DMS114 treated with DMSO at 0.1 percent for 48 hours (cell line): ENCODE measurements around the gene MIDN.
A peak's percentile ranks its signal among the peaks of the same experiment; 100 is the strongest.

Source experiments
- DNase-seq: peaks from one replicate; lab custom pipeline; 2025; ENCODE audit not compliant: unreplicated experiment; lab: John Stamatoyannopoulos, UW

The MIDN gene

GRCh38 chr19:1269065-1269477 lies 20.7 kb downstream of the MIDN start, which contains the start of gene CIRBP:
Gene CIRBP (plus strand): TSS chr19:1269332. CDS start chr19:1270934, 1,602 bp downstream.
- DNase-seq = peak; percentile 86

DNA sequence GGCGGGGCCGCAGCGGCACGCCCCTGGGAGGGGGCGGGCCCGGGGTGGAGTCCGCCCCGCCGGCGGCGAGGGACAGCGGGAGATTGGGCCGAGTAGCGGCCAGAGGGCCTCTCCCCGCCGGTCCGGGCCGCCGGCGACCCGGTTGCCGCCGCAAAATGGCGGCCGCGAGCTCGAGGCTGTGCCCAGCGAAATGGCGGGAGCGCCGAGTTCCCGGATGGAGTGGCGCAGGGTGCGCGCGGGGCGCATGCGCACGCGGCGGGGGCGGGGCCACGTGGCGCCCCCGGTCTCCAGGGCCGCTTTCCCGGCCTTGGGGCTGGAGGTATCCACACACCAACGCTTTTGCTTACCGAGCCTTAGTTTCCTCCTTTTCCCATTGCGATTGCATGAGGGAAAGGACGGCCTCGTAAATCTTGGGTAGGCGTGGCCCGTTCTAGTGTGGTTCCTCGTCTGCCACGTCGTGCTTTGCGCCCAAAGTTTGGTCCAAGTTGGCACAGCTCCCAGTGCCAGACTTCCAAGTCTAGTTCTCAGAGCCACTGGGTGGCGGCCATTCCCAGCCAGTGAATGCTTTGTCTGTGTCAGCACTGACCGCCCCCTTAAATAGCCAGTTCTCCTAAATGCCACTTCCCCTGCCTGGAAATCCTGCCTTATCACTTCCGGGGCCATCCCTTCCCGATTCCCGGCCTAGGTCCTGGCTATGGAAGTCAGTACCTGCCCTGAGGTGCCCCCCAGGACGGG lies 21.3 kb downstream of the MIDN start:
- DNase-seq = peak; percentile 30

DNA sequence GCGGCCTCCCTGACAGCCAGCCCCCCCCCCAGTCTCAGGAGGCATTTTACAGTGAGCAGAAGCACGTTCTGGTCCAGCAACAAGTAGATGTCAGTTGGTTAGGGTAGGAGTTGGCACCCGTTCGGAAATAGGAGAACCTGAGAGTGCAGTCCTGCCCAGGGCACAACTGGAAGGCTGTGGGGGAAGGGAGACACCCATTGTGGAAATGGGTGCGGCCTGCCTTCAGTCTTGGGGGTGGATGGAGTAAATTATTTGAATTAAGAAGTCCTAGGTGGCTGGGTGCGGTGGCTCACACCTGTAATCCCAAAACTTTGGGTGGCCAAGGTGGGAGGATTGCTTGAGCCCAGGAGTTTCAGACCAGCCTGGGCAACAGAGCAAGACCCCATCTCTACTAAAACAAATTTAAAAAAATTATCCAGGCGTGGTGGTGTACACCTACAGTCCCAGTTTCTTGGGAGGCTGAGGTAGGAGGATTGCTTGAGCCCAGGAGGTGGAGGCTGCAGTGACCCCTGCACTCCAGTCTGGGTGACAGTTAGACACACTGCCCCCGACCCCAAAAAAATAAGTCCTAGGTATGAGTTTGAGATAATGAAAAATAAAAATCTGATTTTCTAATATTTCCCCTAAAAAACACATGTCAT lies 21.9 kb downstream of the MIDN start:
- DNase-seq = no peak

GRCh38 chr19:1270854-1271527 lies 22.6 kb downstream of the MIDN start:
- no peak for DNase-seq

DNA sequence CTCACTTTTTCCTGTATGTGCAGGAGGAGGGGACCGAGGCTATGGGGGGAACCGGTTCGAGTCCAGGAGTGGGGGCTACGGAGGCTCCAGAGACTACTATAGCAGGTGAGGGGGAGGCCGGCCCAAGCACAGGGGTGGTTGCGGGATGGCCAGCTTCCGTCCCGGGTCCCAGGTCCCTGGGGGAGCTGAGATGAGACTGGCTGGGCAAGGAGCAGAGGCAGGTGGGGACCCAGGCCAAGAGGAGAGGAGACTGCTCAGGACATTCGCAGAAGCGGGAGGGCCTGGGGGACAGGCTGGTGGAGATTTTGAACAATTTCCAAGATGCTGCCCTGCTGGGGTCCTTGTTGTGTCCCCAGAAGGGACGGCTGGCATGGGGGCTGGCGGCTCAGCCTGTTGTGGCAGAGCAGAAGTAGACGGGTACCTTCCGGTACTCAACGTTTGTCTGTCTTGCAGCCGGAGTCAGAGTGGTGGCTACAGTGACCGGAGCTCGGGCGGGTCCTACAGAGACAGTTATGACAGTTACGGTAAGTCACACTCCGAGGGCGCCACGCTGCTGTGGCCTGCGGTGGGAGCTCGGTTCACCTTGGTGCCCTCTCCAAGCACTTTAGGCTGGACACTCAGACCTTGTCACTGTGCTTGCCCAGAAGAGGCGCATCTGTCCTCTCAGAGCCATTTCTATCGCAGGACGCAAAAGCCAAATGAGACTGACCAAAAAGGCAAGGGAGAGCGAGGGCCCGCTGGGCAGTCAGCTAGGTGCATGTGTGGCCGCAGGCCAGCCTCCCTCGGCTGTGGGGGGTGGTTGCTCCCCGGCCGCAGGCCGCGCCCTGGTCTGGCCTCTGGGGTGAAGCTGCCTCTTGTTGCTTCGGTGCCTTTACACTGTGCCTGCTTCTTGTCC lies 23.4 kb downstream of the MIDN start:
- DNase-seq = no peak

- no peak for DNase-seq
These were observed 24.3 kb downstream of the MIDN start for GRCh38 chr19:1272423-1273262.

- no peak for DNase-seq
These were observed 25.1 kb downstream of the MIDN start for GRCh38 chr19:1273263-1274041.

DNA sequence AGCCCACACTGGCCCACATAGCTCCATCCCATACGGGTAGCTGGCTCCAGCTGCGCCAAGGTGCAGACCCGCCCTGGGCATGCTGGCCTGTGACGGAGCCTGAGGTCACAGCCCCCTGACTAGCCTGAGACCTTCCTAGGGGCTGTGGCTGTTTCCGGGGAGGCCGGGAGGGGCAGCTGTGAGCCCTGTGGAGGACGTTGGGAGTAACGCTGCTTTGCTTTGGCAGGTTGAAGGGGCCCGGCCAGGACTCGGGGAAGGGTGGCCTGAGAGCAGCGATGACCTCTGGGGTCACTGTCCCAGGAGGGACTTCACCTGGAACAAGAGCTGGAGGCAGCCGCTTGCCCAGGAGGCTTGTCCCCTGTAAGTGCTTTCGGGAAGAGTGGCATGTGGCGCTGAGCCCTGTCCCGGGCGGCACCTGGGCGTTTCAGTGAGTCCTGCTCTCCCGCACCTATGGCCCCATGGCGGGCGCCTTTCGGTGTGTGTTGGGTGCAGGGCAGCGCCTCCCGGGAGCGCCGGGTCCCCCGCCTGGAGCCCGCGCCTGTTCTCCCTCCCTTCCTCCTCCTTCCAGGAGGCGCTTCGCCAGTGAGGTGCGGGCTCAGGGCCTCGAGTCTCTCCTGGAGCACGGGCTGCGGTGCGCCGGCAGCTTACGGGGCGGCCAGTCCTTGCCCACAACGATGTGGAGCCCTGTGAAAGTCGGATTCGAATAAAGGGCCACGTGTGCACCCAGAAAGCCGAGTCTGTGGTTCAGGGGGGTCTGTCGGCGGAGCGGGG lies 25.9 kb downstream of the MIDN start:
- DNase-seq = no peak

GRCh38 chr19:1274852-1275259 lies 26.5 kb downstream of the MIDN start:
- DNase-seq = no peak

DNA sequence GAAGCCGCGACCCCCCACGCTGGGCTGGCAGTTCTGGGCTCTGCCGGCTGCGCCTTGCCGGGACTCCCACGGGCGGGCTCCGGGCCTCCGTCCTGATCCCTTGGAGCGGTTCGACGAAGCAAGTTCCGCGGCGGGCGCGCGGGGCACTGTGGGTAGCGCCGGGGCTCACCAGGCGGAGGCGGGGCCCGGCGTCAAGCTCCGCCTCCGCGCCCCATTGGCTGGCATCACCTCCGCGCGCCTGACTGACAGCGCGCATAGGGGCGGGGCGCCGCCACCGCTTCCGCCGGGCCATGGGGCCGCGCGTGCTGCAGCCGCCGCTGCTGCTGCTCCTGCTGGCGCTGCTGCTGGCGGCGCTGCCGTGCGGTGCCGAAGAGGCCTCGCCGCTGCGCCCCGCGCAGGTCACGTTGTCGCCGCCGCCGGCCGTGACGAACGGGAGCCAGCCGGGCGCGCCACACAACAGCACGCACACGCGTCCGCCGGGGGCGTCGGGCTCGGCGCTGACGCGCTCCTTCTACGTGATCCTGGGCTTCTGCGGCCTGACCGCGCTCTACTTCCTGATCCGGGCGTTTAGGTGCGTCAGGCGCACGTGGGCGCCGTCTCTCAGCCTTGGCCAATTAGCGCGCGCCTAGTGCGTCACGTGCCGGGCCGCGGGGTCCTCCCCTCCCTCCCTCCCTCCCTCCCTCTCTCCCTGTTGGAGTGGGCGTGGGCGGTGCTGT lies 27.0 kb downstream of the MIDN start, which contains the start of gene FAM174C:
Gene FAM174C (plus strand): TSS at position 271 of the 716 bp plus-strand sequence. CDS start 20 bp downstream, at position 291.
- DNase-seq = peak; percentile 72

- DNase-seq = no peak
These were observed 27.7 kb downstream of the MIDN start for GRCh38 chr19:1275976-1276627.

DNA sequence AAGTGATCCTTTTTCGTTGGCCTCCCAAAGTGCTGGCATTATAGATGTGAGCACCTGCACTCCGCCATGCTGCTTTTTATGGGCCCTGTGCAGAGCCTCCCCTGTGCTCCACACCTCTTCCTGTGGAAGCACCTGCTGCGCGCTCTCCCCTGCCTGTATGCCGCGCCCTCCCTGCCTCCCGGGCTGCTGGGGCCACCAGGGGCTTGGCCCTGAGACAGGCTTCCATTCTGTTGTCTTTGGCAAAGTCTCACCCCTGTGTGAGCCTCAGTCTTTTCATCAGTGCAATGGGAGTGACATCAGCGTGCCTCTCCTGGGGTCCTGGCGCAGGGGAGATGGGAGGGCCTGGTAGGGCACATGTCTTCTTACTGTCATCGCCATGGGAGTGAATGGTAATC lies 28.2 kb downstream of the MIDN start:
- no peak for DNase-seq

DNA sequence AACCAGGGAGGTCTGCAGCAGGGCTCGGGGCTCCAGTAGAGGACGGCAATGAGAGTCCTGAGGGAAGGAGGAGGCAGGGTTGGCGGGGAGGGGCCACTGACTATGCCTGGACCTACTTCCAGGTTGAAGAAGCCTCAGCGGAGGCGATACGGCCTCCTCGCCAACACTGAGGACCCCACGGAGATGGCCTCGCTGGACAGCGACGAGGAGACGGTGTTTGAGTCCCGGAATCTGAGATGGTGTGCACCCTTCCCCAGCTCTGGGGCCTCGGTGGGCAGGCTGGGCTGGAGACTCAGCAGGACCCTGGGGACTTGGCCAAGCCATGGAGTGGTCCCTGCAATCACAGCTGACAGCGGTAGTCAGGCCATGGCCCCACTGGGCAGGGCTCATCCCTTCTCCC lies 28.7 kb downstream of the MIDN start:
- no peak for DNase-seq

- DNase-seq = no peak
These were observed 29.7 kb downstream of the MIDN start for GRCh38 chr19:1278074-1278473.

DNA sequence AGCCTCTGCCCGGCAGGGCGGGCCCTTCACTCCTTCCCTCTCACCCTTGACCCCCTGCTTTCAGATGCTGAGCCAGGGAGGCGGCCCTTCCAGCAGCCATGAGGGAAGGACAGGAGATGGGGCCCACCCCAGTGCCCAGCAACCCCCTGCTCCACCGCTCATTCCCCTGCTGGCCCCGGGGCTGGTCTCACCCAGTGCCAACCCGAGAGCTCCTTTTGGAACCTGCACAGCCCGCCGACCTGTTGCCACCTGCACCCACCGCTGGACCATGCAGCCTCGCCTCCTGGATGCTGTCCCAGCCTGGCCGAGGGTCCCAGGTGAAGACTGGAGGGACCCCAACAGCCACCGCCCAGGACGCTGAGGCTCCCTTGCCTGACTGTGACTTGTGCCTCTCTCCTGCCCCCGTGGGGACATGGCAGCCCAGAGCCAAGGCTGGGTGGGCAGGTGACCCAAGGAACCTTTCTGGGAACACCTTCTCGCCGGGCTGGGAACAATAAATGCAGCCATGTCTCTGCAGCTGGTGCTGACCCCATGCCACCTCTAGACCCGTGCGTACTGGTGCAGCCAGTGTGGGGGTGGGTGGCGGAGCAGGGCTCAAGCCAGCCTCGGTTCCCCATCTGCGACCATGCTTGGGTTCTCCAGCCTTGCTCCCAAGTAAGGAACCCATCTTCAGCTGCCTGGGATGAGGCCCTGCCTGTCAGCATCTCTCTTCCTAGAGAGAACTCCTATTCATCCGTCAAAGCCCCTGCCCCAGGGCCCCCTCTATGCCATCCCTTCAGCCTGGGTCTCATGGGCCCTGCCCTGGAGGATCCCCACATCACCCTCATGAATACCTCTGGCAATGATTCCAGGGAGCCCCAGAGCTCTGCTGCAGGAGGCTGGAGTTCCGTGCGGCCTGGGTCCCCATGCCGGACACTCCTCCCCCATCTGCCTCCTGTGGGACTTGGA lies 30.6 kb downstream of the MIDN start:
- no peak for DNase-seq

DNA sequence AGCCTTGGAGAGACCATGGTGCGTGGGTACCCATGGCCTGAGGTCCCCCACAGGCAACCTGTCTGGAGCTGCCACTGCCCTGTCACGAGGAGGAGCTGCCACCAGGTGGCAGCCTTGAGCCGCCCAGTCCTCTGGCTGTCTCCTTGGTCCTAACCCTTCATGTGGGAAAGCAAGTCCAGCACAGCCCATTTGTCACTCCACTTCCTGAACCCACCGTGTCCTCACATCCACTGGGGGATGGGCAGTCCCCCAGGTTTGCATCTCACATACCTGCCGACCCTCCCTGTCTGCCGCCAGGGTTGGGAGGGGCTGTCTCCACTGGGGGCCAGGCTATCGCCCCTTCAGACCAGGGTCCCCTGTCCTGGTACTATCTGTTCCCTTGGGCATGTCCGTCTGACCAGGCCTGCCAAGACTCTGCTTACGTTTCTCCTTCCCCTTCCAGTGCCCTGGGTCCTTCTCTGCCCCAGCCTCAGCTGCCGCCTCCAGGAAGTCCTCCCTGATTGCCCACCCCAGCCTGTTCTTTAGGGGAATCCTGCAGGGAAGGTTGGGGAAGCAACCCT lies 31.5 kb downstream of the MIDN start:
- peak; percentile 56 for DNase-seq
